SK-N-SH (cell line): ENCODE data around the gene COL26A1. TPM values are rescaled to one million over a fixed set of nuclear protein-coding genes. Genes with fewer than 3 reads are reported as not detected.

Source experiments
- CTCF ChIA-PET: fragments of 300-600, 350-600 bp; formaldehyde crosslinking; extraction: SDS; loops from one replicate; lab custom pipeline; 2021; lab: Yijun Ruan, JAX
- POLR2A ChIA-PET: fragments of 350-600 bp; sonication (Branson Sonifier 250); formaldehyde crosslinking; extraction: SDS; loops from one replicate; lab custom pipeline; 2020; ENCODE audit warnings: antibody characterized with exemption, inconsistent platforms; lab: Yijun Ruan, JAX
- DNase-seq: peaks from one replicate; pipeline ENCODE4 v3.0.0; 2012
- H2AFZ ChIP-seq: fragments of 200-600 bp; sonication (generic); 2 replicates; pipeline ENCODE4 v1.8.1; 2016; ENCODE audit warnings: antibody characterized with exemption, mild to moderate bottlenecking, low read depth
- H3F3A ChIP-seq: fragments of 200-600 bp; sonication (generic); replicated peaks from 2 replicates; pipeline ENCODE3; 2016; ENCODE audit warnings: antibody characterized with exemption, mild to moderate bottlenecking; ENCODE audit not compliant: insufficient read depth
- H3K27ac ChIP-seq, 2 experiments: fragments of 200-500 bp in 1 of 2; fragments of 200-600 bp in 1 of 2; sonication (Bioruptor generic) in 1 of 2; sonication (generic), shearing (Covaris generic) in 1 of 2; 2 replicates each; pipeline versions ENCODE4 v1.5.1 to v1.6.1; 2014 to 2016; ENCODE audit warnings: low read depth in 2 of 2, inconsistent platforms in 1 of 2, low read length in 1 of 2, mild to moderate bottlenecking in 1 of 2, mixed read lengths in 1 of 2
- H3K27me3 ChIP-seq: fragments of 200-600 bp; sonication (generic), shearing (Covaris generic); 2 replicates; pipeline ENCODE4 v1.6.1; 2016; ENCODE audit warnings: mixed run types; ENCODE audit not compliant: insufficient read depth
- H3K36me3 ChIP-seq, 2 experiments: fragments of 200-500 bp in 1 of 2; fragments of 200-600 bp in 1 of 2; sonication (Bioruptor generic) in 1 of 2; sonication (generic) in 1 of 2; replicated peaks in 1 of 2; 2 replicates each; pipeline versions ENCODE3 to v1.5.1; 2014 to 2016; ENCODE audit warnings: low read length in 1 of 2, mild to moderate bottlenecking in 1 of 2; ENCODE audit not compliant: insufficient read depth in 2 of 2, control insufficient read depth in 1 of 2
- H3K4me1 ChIP-seq, 2 experiments: fragments of 200-500 bp in 1 of 2; fragments of 200-600 bp in 1 of 2; sonication (Bioruptor generic) in 1 of 2; sonication (generic), shearing (Covaris generic) in 1 of 2; 2 replicates each; pipeline versions ENCODE4 v1.5.1 to v1.6.1; 2014 to 2016; ENCODE audit warnings: low read depth in 1 of 2, low read length in 1 of 2, mixed run types in 1 of 2; ENCODE audit not compliant: insufficient read depth in 2 of 2, control insufficient read depth in 1 of 2
- H3K4me2 ChIP-seq: fragments of 200-600 bp; sonication (generic), shearing (Covaris generic); 2 replicates; pipeline ENCODE4 v1.6.1; 2017; ENCODE audit warnings: mixed run types
- H3K4me3 ChIP-seq, 2 experiments: fragments of 200-500 bp in 1 of 2; fragments of 200-600 bp in 1 of 2; sonication (Bioruptor generic) in 1 of 2; sonication (generic), shearing (Covaris generic) in 1 of 2; 2 replicates each; pipeline versions ENCODE4 v1.5.1 to v1.8.1; 2014 to 2016; ENCODE audit warnings: low read depth in 2 of 2, inconsistent platforms in 1 of 2, low read length in 1 of 2, mild to moderate bottlenecking in 1 of 2, mixed read lengths in 1 of 2, moderate library complexity in 1 of 2
- H3K79me2 ChIP-seq: fragments of 200-600 bp; sonication (generic); 2 replicates; pipeline ENCODE4 v1.8.1; 2017; ENCODE audit warnings: mild to moderate bottlenecking; ENCODE audit not compliant: insufficient read depth
- H3K9ac ChIP-seq: fragments of 200-600 bp; sonication (generic); 2 replicates; pipeline ENCODE4 v1.6.1; 2017; ENCODE audit warnings: mixed run types
- H3K9me2 ChIP-seq: fragments of 200-600 bp; sonication (generic); 2 replicates; pipeline ENCODE4 v1.6.1; 2017; ENCODE audit warnings: mixed run types
- H3K9me3 ChIP-seq: fragments of 200-600 bp; sonication (generic); 2 replicates; pipeline ENCODE4 v1.6.1; 2017; ENCODE audit warnings: mixed run types, mild to moderate bottlenecking, moderate library complexity
- H4K20me1 ChIP-seq: fragments of 200-600 bp; sonication (generic); 2 replicates; pipeline ENCODE4 v1.6.1; 2017; ENCODE audit warnings: mild to moderate bottlenecking, mixed run types; ENCODE audit not compliant: insufficient read depth
- CHD2 ChIP-seq: fragments of 150-350 bp; IDR thresholded peaks from 2 replicates; pipeline ENCODE4 v1.6.1; 2018; ENCODE audit warnings: low read length; ENCODE audit not compliant: partially characterized antibody
- ELF1 ChIP-seq: IDR thresholded peaks from 2 replicates; pipeline ENCODE4 v1.4.0; 2012
- EZH2phosphoT487 ChIP-seq: fragments of 200-600 bp; sonication (generic); IDR thresholded peaks from 2 replicates; pipeline ENCODE4 v1.6.1; 2017; ENCODE audit warnings: low read depth, mixed run types, mild to moderate bottlenecking, antibody characterized with exemption, moderate library complexity, borderline replicate concordance
- FOXJ3 ChIP-seq: sonication (generic); formaldehyde crosslinking; IDR thresholded peaks from 2 replicates; pipeline ENCODE4 v1.5.1; 2020; ENCODE audit warnings: mild to moderate bottlenecking, missing genetic modification reagents
- GABPA ChIP-seq: IDR thresholded peaks from 2 replicates; pipeline ENCODE4 v1.4.0; 2012; ENCODE audit warnings: low read depth, mild to moderate bottlenecking
- JUND ChIP-seq: IDR thresholded peaks from 2 replicates; pipeline ENCODE4 v1.4.0; 2012
- NFIC ChIP-seq: IDR thresholded peaks from 2 replicates; pipeline ENCODE4 v1.4.0; 2012; ENCODE audit warnings: borderline replicate concordance
- PBX3 ChIP-seq: IDR thresholded peaks from 2 replicates; pipeline ENCODE4; 2012
- RCOR1 ChIP-seq: fragments of 150-350 bp; IDR thresholded peaks from 2 replicates; pipeline ENCODE4 v1.6.1; 2017; ENCODE audit warnings: antibody characterized with exemption, low read length
- REST ChIP-seq: IDR thresholded peaks from 2 replicates; pipeline ENCODE4 v1.6.1; 2012; ENCODE audit warnings: mild to moderate bottlenecking, low read depth, low read length, moderate library complexity
- RXRA ChIP-seq: IDR thresholded peaks from 2 replicates; pipeline ENCODE4 v1.4.0; 2012; ENCODE audit warnings: low read depth, mild to moderate bottlenecking, borderline replicate concordance
- SIN3A ChIP-seq: IDR thresholded peaks from 2 replicates; pipeline ENCODE4 v1.6.1; 2012; ENCODE audit warnings: low read depth, mild to moderate bottlenecking, low read length, moderate library complexity, borderline replicate concordance
- SMC3 ChIP-seq: IDR thresholded peaks from 2 replicates; pipeline ENCODE4 v1.6.1; 2012; ENCODE audit warnings: low read depth, low read length, improper control_type of control experiment
- TAF1 ChIP-seq: IDR thresholded peaks from 2 replicates; pipeline ENCODE4 v1.6.1; 2012; ENCODE audit warnings: low read depth, mild to moderate bottlenecking, low read length, moderate library complexity, borderline replicate concordance
- TCF12 ChIP-seq: IDR thresholded peaks from 2 replicates; pipeline ENCODE4 v1.4.0; 2012
- TEAD4 ChIP-seq: IDR thresholded peaks from 2 replicates; pipeline ENCODE4 v1.4.0; 2012; ENCODE audit warnings: mild to moderate bottlenecking, borderline replicate concordance; ENCODE audit not compliant: insufficient read depth
- USF2 ChIP-seq: fragments of 150-350 bp; IDR thresholded peaks from 2 replicates; pipeline ENCODE4 v1.6.1; 2017; ENCODE audit warnings: antibody characterized with exemption, low read length, low read depth, borderline replicate concordance
- YY1 ChIP-seq: IDR thresholded peaks from 2 replicates; pipeline ENCODE4 v1.4.0; 2012; ENCODE audit warnings: low read depth, mild to moderate bottlenecking
- WGBS: methylation state at CpG from one replicate; pipeline ENCODE4 v1.1.6; 2017; ENCODE audit warnings: low lambda C conversion rate; 5-methylcytosine and 5-hydroxymethylcytosine counted together
- polyA plus RNA-seq, 3 experiments: library from polyadenylated mRNA; depleted of rRNA; stranded (reverse); fragments of >200 nt; gene quantifications; 2 replicates each; pipeline ENCODE4 v1.2.3, GENCODE V29; 2012
- TF ChIP-seq, protein P1 (sequence below): IDR thresholded peaks from 2 replicates; pipeline ENCODE4 v1.4.0; 2012; ENCODE audit warnings: low read depth, borderline replicate concordance
- TF ChIP-seq, protein P2 (sequence below): IDR thresholded peaks from 2 replicates; pipeline ENCODE4 v1.4.0; 2012; ENCODE audit warnings: low read depth, borderline replicate concordance
- TF ChIP-seq, protein P3 (sequence below): IDR thresholded peaks from 2 replicates; pipeline ENCODE4 v1.4.0; 2012; ENCODE audit warnings: low read depth

Gene COL26A1
- polyA plus RNA-seq, 1 of the 3 experiments (the other 2 are of a cell fraction): 0.05 TPM

DNA sequence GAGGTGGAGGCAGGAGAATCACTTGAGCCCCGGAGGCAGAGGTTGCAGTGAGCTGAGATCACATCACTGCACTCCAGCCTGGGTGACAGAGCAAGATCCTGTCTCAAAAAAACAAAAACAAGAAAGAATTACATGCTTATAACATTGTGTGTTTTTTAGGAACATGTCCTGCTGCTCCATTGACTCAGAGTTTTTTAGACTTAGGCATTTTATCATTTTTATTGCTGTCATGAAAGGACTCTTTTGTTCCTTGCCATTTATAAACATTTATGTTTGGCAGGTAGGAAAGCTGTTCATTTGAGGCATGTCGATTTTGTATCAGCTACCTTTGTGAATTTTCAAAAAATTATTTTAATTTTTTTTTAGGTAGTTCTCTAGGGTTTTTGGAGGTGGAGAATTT is 20.3 kb downstream of the COL26A1 start (continued):
- TF ChIP-seq, protein P1, sequence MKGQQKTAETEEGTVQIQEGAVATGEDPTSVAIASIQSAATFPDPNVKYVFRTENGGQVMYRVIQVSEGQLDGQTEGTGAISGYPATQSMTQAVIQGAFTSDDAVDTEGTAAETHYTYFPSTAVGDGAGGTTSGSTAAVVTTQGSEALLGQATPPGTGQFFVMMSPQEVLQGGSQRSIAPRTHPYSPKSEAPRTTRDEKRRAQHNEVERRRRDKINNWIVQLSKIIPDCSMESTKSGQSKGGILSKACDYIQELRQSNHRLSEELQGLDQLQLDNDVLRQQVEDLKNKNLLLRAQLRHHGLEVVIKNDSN: no peak
- TF ChIP-seq FOXJ3 (CRISPR knock-in tag): no peak
- TF ChIP-seq TCF12: no peak
- TF ChIP-seq ELF1: no peak
- no peak for TF ChIP-seq RXRA
- TF ChIP-seq, protein P2, sequence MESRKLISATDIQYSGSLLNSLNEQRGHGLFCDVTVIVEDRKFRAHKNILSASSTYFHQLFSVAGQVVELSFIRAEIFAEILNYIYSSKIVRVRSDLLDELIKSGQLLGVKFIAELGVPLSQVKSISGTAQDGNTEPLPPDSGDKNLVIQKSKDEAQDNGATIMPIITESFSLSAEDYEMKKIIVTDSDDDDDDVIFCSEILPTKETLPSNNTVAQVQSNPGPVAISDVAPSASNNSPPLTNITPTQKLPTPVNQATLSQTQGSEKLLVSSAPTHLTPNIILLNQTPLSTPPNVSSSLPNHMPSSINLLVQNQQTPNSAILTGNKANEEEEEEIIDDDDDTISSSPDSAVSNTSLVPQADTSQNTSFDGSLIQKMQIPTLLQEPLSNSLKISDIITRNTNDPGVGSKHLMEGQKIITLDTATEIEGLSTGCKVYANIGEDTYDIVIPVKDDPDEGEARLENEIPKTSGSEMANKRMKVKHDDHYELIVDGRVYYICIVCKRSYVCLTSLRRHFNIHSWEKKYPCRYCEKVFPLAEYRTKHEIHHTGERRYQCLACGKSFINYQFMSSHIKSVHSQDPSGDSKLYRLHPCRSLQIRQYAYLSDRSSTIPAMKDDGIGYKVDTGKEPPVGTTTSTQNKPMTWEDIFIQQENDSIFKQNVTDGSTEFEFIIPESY: no peak
- no peak for TF ChIP-seq TAF1
- TF ChIP-seq GABPA: no peak
- no peak for TF ChIP-seq YY1
- TF ChIP-seq JUND: no peak

GRCh38 chr7:101386177-101386557 is 23.5 kb downstream of the COL26A1 start:
- CTCF ChIA-PET: interaction anchor here (1.0 to 5.3 kb wide), 9 partner anchors 14 to 122 kb away, joined by 3 to 40 read pairs (median 5); partner anchors contain the start of gene COL26A1
- TF ChIP-seq FOXJ3 (CRISPR knock-in tag) (no peak), NFIC (no peak), USF2 (no peak), PBX3 (no peak), TEAD4 (no peak), SIN3A (no peak), YY1 (no peak), ELF1 (no peak), RCOR1 (no peak), REST (no peak), JUND (no peak), CHD2 (no peak), GABPA (no peak), SMC3 (no peak), EZH2phosphoT487 (no peak)
- TF ChIP-seq, protein P2: no peak
- TF ChIP-seq, protein P3, sequence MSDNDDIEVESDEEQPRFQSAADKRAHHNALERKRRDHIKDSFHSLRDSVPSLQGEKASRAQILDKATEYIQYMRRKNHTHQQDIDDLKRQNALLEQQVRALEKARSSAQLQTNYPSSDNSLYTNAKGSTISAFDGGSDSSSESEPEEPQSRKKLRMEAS: no peak

More at GRCh38 chr7:101386177-101386557, 23.5 kb downstream of the COL26A1 start:
- H3K27ac ChIP-seq: no peak overlapping the region
- no peaks in the 10 kb centered on the region for H3K9me3 ChIP-seq
- POLR2A ChIA-PET: interaction anchor here (0.8 kb wide), 1 partner anchor 10 kb away, joined by 4 read pairs; no protein-coding TSS in a partner anchor
- no peak overlapping the region for H2AFZ ChIP-seq
- H3K4me1 ChIP-seq: peaks cover 0 to 14% of the 10 kb centered on the region in 2 experiments; a peak in 1 of 4 replicates
- no peak overlapping the region for H3K9ac ChIP-seq
- H3K9me2 ChIP-seq: no peaks in the 10 kb centered on the region
- H4K20me1 ChIP-seq: no peaks in the 10 kb centered on the region
- no peaks in the 10 kb centered on the region for H3K79me2 ChIP-seq
- no peak overlapping the region for H3K4me3 ChIP-seq
- H3K27me3 ChIP-seq: 0 out of 2 replicates have a peak, but pooled peaks cover 6% of the 10 kb centered on the region
- DNase-seq: no peak
- WGBS: 86% methylated on average over 8 of the region's 8 CpGs
- H3K4me2 ChIP-seq: peak overlapping the region; percentile 76; the same call in 1 of the 2 replicates
- H3K36me3 ChIP-seq: no peaks in the 10 kb centered on the region
- H3F3A ChIP-seq: no peaks in the 10 kb centered on the region
